ENCODE results near the gene CDK15.
A peak's percentile ranks its signal among the peaks of the same experiment; 100 is the strongest.

Gene CDK15

DNA sequence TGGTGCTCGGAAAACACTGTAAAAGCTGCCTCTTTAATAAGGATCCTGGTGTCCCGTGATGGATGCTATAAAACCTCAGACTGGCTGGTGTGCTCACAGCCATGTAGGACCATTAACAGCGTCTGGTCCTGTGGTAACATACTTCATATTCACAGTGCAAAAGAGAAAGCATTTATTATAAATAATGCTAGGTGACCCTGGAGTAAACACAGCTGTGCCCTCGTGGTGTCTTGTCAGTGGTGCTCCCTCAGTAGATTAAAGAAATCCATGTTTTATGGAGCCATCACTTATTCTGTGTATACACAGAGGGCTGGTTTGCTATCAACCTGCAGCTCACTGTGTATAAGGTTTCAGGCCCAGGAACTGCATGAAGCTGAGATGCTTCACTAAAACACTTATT lies 106.9 kb downstream of the CDK15 start:
- DNase-seq, result no peak

DNA sequence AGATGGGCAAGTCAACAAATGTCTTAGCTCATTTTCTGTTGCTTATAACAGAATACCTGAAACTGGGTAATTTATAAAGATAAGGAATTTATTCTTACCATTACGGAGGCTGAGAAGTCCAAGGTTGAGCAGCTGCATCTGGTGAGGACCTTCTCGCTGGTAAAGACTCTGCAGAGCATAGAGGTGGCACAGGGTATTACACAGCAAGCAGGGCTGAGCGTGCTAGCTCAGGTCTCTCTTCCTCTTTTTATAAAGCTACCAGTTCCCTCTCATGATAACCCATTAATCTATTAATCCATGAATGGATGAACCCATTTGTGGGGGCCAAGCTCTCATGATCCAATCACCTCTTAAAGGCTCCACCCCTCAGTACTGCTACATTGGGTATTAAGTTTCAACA lies 109.1 kb downstream of the CDK15 start:
- DNase-seq, result no peak

- DNase-seq, result no peak
Observed at GRCh38 chr2:201916565-201916964, 110.2 kb downstream of the CDK15 start.

- DNase-seq, result no peak
Observed at GRCh38 chr2:201918616-201919307, 112.4 kb downstream of the CDK15 start.

DNA sequence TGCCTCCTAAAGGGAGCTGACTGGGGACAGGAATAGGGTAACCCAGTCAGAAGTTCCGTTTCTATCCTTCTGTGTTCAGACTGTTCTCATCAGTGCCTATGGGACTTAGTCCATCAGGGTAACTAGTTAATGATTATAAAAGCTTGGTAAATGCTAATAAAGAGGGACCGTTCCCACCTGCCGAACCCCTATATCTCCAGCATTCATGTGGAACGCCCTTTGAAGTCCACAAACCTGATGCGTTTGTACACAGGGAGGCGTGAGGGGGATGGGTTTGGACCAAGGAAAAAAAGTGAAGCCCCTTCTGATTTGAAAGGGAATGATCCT lies 112.9 kb downstream of the CDK15 start:
- no peak for DNase-seq

GRCh38 chr2:201923436-201924328 lies 117.3 kb downstream of the CDK15 start:
- DNase-seq, result no peak

- DNase-seq, result no peak
Observed at GRCh38 chr2:201924453-201924852, 118.1 kb downstream of the CDK15 start.

- peak; percentile 54 for DNase-seq
Observed at GRCh38 chr2:201925056-201925455, 118.7 kb downstream of the CDK15 start.

GRCh38 chr2:201926067-201926466 lies 119.7 kb downstream of the CDK15 start:
- DNase-seq, result peak; percentile 81

DNA sequence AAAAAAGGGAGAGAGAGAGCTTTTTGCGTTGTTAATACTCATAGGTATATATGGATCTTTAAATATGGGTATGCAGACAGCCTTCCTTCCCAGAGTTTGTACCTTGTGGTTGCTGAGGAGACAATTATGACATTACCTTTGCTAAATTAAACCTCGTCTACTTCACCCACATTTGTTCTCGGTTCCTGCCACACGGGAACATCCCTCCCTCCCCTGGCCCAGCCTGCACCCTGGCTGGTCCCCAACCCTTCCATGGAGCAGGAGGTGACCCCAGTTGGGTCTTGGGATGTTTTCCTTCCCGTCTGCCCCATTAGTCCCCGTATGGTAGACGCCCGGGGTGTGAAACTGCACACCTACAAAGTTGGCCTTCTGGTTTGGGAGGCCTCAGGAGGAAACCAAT lies 122.0 kb downstream of the CDK15 start:
- no peak for DNase-seq

GRCh38 chr2:201929281-201930026 lies 123.1 kb downstream of the CDK15 start:
- peak; percentile 71 for DNase-seq

- no peak for DNase-seq
Observed at GRCh38 chr2:201930043-201930442, 123.7 kb downstream of the CDK15 start.

DNA sequence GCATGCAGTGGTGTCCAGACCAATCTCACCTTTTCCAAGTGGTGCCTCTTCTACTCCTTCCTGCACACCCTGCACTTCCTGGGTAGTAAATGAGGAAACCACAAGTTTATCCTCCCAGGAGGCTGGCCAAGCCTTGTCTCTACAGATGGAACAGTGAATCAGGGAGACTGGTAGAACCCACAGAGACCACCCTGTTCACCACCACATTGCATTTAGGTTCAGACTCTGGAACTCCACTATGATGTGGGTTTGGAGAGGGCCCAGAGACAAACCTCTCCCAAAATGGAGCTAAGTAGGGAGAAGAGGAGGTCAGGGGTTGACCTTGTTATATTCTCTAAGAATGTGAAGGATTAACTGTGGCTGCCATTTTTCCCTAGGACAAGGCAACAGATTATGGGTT lies 124.5 kb downstream of the CDK15 start:
- peak; percentile 87 for DNase-seq

GRCh38 chr2:201931475-201931874 lies 125.1 kb downstream of the CDK15 start:
- DNase-seq, result no peak

DNA sequence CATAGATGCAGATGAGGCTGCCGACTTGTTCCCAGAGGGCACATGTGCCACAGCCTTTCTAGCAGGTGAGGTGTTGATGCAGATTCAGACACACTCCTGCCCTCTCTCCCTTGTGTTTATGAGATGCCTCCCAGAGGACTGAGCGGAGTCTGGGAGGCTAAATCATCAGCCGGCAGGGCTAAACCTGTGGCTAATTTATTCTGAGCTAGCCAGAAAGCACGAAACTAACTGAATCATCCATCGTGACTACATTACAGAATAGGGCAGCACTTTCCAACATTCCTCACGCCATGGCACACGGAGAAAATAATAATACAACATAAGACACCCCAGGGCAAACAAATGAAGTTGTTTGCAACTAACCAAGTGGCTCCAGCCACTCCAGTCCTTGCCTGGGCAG lies 125.6 kb downstream of the CDK15 start:
- peak; percentile 80 for DNase-seq

- no peak for DNase-seq
Observed at GRCh38 chr2:201932511-201932910, 126.2 kb downstream of the CDK15 start.

DNA sequence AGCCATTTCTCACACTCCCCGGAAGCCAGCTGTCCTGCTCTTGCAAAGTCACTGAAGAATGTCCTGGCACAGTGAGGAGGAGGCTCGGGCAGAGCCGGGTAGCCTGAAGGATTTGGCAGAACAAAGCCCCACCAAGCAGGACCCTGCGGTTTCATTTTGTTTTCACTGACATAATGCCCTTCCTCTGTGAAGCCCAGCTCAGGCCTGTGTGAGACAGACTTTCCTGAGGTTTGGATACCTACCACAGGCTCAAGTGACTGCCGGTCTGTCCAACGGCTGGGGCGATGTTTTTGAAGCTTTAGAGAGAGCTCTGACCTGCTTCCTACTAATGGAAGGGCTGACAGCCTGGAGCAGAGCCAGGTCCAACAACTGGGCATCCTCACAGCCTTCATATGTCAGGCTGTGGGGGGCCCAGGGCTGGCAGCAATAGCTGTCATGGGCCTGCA lies 127.5 kb downstream of the CDK15 start:
- DNase-seq, result peak; percentile 28

DNA sequence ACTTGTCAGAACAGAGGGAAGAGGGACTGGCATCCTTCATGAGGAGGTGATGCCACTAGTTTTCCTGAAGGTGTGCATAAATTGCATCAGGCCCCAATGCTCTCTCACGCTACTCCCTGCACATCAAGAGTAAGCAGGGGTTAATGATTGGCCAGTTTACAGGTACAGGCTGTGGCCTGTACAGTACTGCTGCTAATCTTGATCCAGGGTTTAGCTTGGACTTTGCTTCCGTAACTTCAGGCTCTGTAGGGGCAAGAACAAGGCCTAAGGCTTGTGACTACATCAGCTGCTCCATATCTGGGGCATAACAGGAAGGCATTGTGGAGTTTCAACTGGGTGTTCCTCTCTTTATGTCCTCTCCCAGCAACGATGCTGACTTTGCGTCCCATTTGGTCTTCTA lies 130.5 kb downstream of the CDK15 start:
- DNase-seq, result no peak

DNA sequence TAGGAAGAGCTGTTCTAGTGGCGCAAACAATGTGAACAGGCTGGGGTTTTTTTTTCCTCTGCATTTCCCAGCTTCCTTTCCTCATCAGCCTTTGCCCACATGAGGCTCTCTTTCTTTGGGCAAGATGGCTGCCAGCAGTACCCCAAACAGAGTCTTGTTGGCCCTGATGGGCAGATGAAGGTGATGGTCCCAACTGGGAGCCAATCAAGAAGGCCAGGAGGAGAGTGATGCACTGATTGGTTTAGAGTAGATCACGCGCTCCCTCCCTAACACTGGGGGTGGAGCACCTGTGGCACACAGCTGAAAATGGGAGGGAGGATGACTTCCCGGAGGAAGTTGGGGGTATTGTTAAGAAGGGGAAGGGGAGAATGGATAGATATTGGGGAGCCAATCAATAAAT lies 131.0 kb downstream of the CDK15 start:
- no peak for DNase-seq

DNA sequence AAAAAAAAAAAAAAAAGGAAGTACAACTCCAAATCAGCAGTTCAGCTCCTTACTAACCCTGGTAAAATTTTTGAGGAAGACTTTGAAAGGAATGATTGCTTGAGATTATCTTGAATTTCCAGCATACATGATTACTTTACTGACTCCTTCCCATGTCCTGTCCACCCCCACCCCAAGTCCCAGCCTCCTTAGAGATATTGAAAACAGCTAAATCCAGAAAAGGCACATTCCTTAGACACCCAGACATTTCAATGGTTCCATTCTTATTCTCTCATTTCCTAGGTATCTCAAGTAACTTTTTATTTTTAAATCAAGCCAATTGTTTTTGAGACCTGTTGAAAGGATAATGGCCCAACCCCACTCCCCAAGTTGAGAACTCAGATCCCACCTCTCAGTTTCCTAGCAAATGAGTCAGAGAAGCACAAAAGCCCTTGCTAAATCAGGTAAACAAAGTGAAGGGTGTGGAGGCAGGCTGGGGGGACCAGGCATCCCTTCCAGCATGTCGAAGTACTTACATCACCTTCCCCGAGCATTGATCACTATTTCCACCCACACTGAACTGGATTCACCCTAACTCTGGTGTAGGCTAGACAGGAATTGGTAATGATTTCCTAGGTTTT lies 131.9 kb downstream of the CDK15 start:
- DNase-seq, result peak; percentile 87

DNA sequence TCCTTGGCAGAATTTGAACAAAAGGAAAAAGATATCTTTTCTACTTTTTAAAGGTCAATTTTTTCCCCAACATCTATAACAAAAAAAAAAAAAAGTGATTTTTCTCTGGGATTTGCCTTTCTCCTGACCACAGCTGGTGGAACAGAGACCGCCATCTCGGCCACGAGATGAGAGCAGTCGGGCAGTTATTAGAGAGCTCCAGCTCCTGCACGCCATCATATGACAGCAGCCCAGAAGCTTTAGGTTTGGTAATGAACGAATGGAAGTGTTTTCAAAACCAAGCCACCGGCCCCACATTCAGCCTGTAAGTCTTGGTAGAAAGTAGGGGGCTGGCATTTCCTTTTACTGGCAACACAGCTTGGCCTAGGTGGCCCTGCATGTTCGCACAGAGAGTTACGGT lies 132.4 kb downstream of the CDK15 start:
- no peak for DNase-seq

DNA sequence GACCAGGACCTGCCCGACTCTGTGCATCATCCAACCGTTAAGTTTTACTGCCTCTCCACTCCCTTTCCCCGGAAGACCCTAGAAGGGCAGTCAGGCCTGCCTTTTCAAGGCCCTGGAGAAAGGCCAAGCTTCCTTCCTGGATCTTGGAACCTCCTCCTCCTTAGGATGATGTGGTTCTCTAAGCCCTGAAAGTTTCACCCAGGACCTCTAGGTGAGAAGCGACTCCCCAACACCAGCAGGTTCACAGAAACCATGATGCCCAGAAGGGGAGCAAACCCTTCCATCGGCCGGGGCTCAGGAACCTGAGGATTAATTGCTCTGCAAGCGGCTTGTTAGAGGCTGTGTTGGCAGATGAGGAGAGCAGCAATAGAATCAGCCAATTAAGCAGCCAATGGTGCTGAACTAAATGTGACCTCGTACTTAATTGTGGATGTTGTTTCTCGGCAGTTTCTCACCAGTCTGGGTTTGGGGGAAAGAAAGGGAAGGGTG lies 133.2 kb downstream of the CDK15 start:
- no peak for DNase-seq

DNA sequence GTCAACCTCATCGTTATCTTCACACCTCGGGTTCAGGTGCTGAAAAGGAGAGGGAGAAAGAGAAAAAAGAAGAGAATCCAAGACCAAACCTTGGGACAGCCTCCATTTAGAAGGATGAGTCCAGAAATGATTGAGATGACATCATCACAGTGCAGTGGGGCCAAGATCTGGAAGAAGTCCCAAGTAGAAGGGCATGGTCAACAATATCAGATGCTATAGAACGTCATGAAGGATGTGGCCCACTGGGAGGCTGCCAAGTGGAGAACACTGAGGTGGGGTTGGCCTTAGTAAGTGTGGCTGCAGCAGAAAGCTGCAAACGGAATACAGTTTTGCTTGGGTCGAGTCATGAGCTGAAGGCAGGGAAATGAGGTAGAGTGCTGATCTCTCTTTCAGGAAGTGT lies 136.2 kb downstream of the CDK15 start:
- DNase-seq, result peak; percentile 37
